MM.1S (cell line): ENCODE results near the gene COL6A6.
"Not testable (repeated sequence)": the region's sequence is repeated elsewhere in the genome, so short reads cannot be mapped to it uniquely, and the experiment has no call there.

Source experiments
- DNase-seq: peaks from one replicate; pipeline ENCODE4 v3.0.0-alpha.2; 2015
- H2AFZ ChIP-seq: fragments of 300-600 bp; sonication (generic); 2 replicates; pipeline ENCODE4 v1.6.0; 2016; ENCODE audit warnings: antibody characterized with exemption, low read length
- H3F3A ChIP-seq: fragments of 300-600 bp; sonication (generic); 2 replicates; pipeline ENCODE4 v1.6.1; 2016; ENCODE audit warnings: mild to moderate bottlenecking, antibody characterized with exemption, low read length, moderate library complexity, mixed read lengths; ENCODE audit not compliant: insufficient read depth
- H3K27ac ChIP-seq: fragments of 300-600 bp; sonication (generic); 2 replicates; pipeline ENCODE4 v1.5.1; 2016; ENCODE audit warnings: mild to moderate bottlenecking, low read length
- H3K27me3 ChIP-seq: fragments of 300-600 bp; sonication (generic); replicated peaks from 2 replicates; pipeline ENCODE4 v1.6.0; 2016; ENCODE audit warnings: low read length; ENCODE audit not compliant: insufficient read depth
- H3K36me3 ChIP-seq: fragments of 300-600 bp; sonication (generic); replicated peaks from 2 replicates; pipeline ENCODE4 v1.6.1; 2016; ENCODE audit warnings: mild to moderate bottlenecking, low read length, mixed read lengths; ENCODE audit not compliant: insufficient read depth
- H3K4me1 ChIP-seq: fragments of 300-600 bp; sonication (generic); 2 replicates; pipeline ENCODE4 v1.6.1; 2016; ENCODE audit warnings: low read length, mixed read lengths
- H3K4me2 ChIP-seq: fragments of 300-600 bp; sonication (generic); 2 replicates; pipeline ENCODE4 v1.6.0; 2016; ENCODE audit warnings: low read depth, low read length
- H3K4me3 ChIP-seq: fragments of 300-600 bp; sonication (generic); 2 replicates; pipeline ENCODE4 v1.5.1; 2016; ENCODE audit warnings: low read length, mixed read lengths
- H3K79me2 ChIP-seq: fragments of 300-600 bp; sonication (generic); 2 replicates; pipeline ENCODE4 v1.6.1; 2016; ENCODE audit warnings: mixed run types, low read length, mixed read lengths
- H3K9ac ChIP-seq: fragments of 300-600 bp; sonication (generic); 2 replicates; pipeline ENCODE4 v1.6.1; 2016; ENCODE audit warnings: low read length, mixed read lengths
- H3K9me2 ChIP-seq: fragments of 300-600 bp; sonication (generic); replicated peaks from 2 replicates; pipeline ENCODE4 v1.6.1; 2016; ENCODE audit warnings: mild to moderate bottlenecking, low read length, mixed read lengths; ENCODE audit not compliant: insufficient read depth
- H3K9me3 ChIP-seq: fragments of 300-600 bp; sonication (generic); replicated peaks from 2 replicates; pipeline ENCODE4 v1.6.1; 2016; ENCODE audit warnings: mild to moderate bottlenecking, low read length, mixed read lengths; ENCODE audit not compliant: insufficient read depth
- H4K20me1 ChIP-seq: fragments of 300-600 bp; sonication (generic); 2 replicates; pipeline ENCODE4 v1.6.1; 2016; ENCODE audit warnings: mild to moderate bottlenecking, low read length, moderate library complexity, mixed read lengths; ENCODE audit not compliant: insufficient read depth
- EZH2 ChIP-seq: fragments of 300-600 bp; sonication (generic); optimal IDR thresholded peaks from 2 replicates; pipeline ENCODE3; 2017; ENCODE audit warnings: low read depth, mild to moderate bottlenecking, antibody characterized with exemption, low read length, mixed read lengths
- EZH2phosphoT487 ChIP-seq: fragments of 300-600 bp; sonication (generic); IDR thresholded peaks from 2 replicates; pipeline ENCODE4 v1.6.1; 2018; ENCODE audit warnings: antibody characterized with exemption, low read length
- TF ChIP-seq, protein P1 (sequence below): fragments of 300-600 bp; sonication (generic); IDR thresholded peaks from 2 replicates; pipeline ENCODE4 v1.5.1; 2016; ENCODE audit warnings: antibody characterized with exemption, low read length, mixed read lengths

COL6A6 gene

DNA sequence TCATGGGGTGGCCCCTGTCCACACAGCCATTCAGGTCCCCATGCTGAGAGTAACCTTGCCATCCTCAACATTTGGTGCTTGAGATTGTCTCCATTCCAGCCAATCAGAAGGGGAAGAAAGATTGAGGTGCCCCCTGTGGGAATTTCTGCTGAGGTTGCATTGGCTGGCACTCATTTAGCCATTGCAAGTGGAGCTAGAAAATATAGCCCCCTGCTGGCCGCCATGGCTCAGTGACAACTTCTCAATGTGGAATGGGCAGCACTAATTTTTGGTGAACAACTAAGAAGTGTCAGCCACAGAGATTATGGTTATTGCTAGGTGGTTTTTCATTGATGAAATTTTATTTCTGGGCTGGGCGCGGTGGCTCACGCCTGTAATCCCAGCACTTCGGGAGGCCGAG, 22.0 kb downstream of the COL6A6 start:
- Histone ChIP-seq H3K9ac (no peak overlapping the region), H3K27me3 (no peaks in the 10 kb centered on the region), H3K9me3 (no peaks in the 10 kb centered on the region), H3K9me2 (no peaks in the 10 kb centered on the region), H3K4me1 (no peaks in the 10 kb centered on the region), H3K27ac (no peak overlapping the region), H3K4me3 (no peak overlapping the region), H2AFZ (no peak overlapping the region), H3K79me2 (no peaks in the 10 kb centered on the region), H3K4me2 (no peak overlapping the region), H4K20me1 (no peaks in the 10 kb centered on the region), H3F3A (no peaks in the 10 kb centered on the region), H3K36me3 (no peaks in the 10 kb centered on the region)
- TF ChIP-seq, protein P1, sequence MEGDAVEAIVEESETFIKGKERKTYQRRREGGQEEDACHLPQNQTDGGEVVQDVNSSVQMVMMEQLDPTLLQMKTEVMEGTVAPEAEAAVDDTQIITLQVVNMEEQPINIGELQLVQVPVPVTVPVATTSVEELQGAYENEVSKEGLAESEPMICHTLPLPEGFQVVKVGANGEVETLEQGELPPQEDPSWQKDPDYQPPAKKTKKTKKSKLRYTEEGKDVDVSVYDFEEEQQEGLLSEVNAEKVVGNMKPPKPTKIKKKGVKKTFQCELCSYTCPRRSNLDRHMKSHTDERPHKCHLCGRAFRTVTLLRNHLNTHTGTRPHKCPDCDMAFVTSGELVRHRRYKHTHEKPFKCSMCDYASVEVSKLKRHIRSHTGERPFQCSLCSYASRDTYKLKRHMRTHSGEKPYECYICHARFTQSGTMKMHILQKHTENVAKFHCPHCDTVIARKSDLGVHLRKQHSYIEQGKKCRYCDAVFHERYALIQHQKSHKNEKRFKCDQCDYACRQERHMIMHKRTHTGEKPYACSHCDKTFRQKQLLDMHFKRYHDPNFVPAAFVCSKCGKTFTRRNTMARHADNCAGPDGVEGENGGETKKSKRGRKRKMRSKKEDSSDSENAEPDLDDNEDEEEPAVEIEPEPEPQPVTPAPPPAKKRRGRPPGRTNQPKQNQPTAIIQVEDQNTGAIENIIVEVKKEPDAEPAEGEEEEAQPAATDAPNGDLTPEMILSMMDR, result peak; percentile 73
- TF ChIP-seq EZH2, result no peak
- DNase-seq, result peak; percentile 60

DNA sequence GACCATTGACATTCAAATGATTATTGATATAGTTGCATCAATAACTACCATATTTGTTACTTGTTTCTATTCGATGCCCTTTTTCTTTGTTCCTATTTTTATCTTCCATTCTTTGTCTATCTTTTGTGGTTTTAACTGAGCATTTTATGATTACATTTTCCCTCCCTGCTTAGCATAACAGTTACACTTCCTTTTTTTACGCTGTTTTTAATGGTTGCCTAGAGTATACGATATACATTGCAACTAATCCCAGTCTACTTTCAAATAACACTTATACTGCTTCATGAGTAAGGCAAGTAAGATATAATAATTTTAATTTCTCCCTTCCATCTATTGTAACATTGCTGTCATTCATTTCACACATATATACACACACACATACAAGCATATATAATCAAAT, 26.3 kb downstream of the COL6A6 start:
- no peak for TF ChIP-seq EZH2phosphoT487
- TF ChIP-seq EZH2, result no peak
- TF ChIP-seq, protein P1, result no peak
- Histone ChIP-seq H3K4me2 (no peak overlapping the region), H3K4me3 (no peak overlapping the region), H3K4me1 (no peaks in the 10 kb centered on the region), H3K9me3 (no peaks in the 10 kb centered on the region), H3K9me2 (no peaks in the 10 kb centered on the region), H2AFZ (no peak overlapping the region), H3K27ac (no peak overlapping the region), H3K9ac (no peak overlapping the region), H3K79me2 (no peaks in the 10 kb centered on the region), H3F3A (no peaks in the 10 kb centered on the region), H4K20me1 (no peaks in the 10 kb centered on the region), H3K36me3 (no peaks in the 10 kb centered on the region), H3K27me3 (no peaks in the 10 kb centered on the region)
- no peak for DNase-seq

DNA sequence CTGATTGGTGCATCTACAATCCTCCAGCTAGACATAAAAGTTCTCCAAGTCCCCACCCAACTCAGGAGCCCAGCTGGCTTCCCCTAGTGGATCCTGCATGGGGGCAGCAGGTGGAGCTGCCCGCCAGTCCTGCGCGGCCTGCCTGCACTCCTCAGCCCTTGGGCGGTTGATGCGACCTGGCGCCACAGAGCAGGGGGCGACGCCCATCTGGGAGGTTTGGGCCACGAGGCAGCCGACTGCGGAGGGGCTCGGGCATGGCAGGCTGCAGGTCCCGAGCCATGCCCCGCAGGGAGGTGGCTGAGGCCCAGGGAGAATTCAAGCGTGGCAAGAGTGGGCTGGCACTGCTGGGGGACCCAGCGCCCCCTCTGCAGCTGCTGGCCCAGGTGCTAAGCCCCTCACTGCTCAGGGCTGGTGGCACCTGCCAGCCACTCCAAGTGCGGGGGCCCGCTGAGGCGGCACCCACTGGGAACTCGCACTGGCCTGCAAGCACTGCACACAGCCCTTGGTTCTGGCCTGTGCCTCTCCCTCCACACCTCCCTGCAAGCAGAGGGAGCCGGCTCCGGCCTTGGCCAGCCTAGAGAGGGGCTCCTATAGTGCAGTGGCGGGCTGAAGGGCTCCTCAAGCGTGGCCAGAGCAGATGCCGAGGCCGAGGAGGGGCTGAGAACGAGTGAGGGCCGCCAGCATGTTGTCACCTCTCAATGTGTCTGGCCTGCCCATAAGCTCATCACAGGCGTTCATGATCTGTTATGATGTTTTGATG, 30.1 kb downstream of the COL6A6 start:
- Histone ChIP-seq H3K27me3 (no peaks in the 10 kb centered on the region), H3K36me3 (no peaks in the 10 kb centered on the region), H3K4me3 (no peak overlapping the region), H3K4me1 (no peaks in the 10 kb centered on the region), H3K79me2 (no peaks in the 10 kb centered on the region), H3K27ac (no peak overlapping the region), H3K9me3 (no peaks in the 10 kb centered on the region), H3F3A (no peaks in the 10 kb centered on the region), H2AFZ (no peak overlapping the region), H3K9me2 (no peaks in the 10 kb centered on the region), H3K4me2 (no peak overlapping the region), H3K9ac (no peak overlapping the region), H4K20me1 (no peaks in the 10 kb centered on the region)
- TF ChIP-seq EZH2phosphoT487 (no peak), EZH2 (no peak)
- TF ChIP-seq, protein P1, result no peak
- DNase-seq, result no peak

DNA sequence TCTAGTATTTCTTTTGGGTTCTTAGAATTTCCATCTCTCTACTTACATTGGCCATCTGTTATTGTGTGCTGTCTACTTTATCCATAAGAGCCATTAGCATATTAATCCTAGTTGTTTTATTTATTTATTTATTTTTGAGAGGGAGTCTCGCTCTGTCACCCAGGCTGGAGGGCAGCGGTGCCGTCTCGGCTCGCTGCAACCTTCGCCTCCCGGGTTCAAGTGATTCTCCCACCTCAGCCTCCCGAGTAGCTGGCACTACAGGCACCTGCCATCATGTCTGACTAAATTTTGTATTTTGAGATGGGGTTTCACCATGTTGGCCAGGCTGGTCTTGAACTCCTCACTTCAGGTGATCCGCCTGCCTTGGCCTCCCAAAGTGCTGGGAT, 30.7 kb downstream of the COL6A6 start:
- H3K9ac ChIP-seq, H3K9me3 ChIP-seq, H3K4me3 ChIP-seq, H3F3A ChIP-seq, H3K9me2 ChIP-seq, H3K36me3 ChIP-seq, H3K4me2 ChIP-seq, H3K27me3 ChIP-seq, H3K27ac ChIP-seq, H4K20me1 ChIP-seq, DNase-seq, H2AFZ ChIP-seq, H3K4me1 ChIP-seq, H3K79me2 ChIP-seq: not testable (repeated sequence)
